GM19239 (cell line): ENCODE measurements around the gene PDIA4.
A peak's percentile ranks its signal among the peaks of the same experiment; 100 is the strongest.
"Not testable (repeated sequence)": the region's sequence is repeated elsewhere in the genome, so short reads cannot be mapped to it uniquely, and the experiment has no call there.

ENCODE experiments used
- DNase-seq: peaks from one replicate; pipeline ENCODE4 v3.0.0; 2011; ENCODE audit warnings: low spot score; ENCODE audit not compliant: insufficient read length
- FAIRE-seq: peaks from 2 replicates; lab custom pipeline; 2011; peaks lifted over from hg19 to GRCh38; lab: Jason Lieb, UNC

PDIA4 gene

DNA sequence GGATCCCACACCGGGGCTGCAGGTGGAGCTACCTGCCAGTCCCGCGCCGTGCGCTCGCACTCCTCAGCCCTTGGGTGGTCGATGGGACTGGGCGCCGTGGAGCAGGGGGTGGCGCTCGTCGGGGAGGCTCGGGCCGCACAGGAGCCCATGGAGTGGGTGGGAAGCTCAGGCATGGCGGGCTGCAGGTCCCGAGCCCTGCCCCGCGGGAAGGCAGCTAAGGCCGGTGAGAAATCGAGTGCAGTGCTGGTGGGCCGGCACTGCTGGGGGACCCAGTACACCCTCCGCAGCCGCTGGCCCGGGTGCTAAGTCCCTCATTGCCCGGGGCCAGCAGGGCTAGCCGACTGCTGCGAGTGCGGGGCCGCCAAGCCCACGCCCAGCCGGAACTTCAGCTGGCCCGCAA is 10.3 kb upstream of the PDIA4 start:
- not testable (repeated sequence) for DNase-seq, FAIRE-seq

DNA sequence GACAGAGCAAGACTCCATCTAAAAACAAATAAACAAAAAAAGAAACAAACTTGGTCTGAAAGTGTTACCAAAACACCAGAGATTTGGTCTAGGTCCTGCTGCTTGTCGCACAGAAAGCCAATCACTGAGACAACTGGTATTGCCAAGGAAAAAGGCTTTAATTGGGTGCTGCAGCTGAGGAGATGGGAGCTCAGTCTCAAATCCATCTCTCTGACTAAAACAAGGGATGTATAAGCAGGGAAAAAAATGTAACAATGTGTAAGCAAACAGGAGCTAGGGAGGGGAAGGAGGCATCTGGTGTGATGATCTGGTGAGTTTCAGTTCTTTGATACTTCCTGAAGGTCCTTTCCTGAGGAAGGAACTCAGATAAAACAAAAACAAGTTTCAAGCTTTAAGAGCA is 8.4 kb upstream of the PDIA4 start:
- no peak for FAIRE-seq

DNA sequence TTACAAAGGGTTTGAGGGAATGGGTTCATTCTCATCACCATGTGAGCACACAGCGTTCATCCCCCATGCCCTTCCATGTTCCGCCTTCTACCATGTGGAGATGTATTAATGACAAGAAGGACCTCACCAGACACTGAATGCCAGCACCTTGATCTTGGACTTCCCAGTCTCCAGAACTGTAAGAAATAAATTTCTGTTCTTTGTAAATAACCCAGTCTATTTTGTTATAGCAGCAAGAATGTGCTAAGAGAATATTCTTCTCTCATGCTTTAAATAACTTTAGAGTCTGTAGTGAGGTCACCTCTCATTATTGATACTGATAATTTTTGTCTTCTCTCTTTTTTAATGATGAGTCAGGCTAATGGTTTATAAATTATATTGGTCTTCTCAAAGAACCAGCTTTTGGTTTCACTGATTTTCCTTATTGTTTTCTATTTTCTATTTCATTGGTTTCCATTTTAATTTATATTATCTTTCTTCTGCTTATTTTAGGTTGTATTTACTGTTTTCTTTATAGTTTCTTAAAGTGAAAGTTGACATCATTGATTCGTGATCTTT is 3.1 kb upstream of the PDIA4 start:
- FAIRE-seq, result no peak
- no peak for DNase-seq

More for the DNA sequence above, 8.4 kb upstream of the PDIA4 start:
- DNase-seq, result no peak

DNA sequence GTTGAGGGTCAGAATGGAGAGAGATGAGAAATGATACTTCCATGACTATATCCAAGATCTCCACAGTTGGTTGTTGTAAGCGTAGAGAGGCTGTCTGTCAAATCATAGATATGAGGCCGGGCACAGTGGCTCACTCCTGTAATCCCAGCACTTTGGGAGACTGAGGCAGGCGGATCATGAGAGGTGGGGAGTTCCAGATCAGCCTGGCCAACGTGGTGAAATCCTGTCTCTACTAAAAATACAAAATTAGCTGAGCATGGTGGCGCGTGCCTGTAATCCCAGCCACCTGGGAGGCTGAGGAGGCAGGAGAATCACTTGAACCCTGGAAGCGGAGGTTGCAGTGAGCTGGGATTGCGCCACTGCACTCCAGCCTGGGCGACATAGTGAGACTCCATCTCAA is 2.1 kb upstream of the PDIA4 start:
- not testable (repeated sequence) for FAIRE-seq, DNase-seq

DNA sequence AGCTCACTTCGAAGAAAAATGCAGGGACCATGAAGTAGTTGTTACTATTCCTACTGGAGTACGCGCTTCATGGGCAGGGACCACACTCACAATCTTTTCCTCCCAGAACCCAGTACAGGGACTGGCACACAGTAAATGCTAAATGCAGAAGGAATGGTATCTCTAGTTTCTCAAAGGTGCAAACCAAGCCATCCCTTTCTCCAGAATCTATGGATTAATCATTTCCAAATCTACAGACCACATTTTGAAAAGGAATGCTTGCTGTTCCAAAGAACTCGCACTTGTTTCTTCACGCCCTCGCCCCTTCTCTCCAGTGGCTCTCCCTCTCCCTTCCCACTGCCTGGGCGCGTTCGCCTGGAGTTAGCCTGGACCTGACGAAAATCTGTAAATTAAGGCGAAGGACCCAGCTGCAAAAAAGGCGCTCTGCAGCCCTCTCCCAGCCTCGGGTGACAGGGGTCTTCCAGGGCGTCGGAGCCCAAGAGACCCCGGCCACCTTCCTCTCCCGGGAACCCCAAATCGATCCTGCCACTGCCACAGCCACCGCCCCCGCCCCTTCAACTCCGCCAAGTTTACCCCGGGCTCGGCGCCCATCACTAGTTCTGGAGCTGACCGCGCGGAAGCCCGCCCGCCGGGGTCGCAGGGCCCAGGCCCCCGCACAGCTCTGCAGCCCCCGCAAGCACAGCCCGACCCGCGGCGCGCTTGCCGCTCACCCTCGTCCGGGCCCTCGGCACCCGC is 527 bp downstream of the PDIA4 start:
- DNase-seq (no peak), FAIRE-seq (no peak)

DNA sequence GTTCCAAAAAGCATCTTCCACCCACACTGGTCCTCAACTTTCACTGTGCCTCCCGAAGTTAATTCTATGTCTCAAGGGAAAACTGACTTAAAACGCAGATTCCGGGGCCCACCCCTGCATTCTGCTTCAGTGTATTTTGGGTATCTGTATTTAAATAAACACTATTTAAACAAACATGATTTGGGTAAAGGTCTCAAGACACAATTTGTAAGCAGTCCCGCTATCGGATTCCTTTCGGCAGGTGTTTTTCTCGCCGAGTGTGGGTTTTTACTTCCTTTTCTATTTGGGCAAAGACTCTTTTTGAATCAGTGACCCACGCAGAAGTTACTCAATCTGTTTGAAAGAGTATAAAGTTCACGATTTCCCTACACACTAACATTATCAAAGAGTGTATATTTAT is 1.2 kb downstream of the PDIA4 start:
- FAIRE-seq (no peak), DNase-seq (no peak)

DNA sequence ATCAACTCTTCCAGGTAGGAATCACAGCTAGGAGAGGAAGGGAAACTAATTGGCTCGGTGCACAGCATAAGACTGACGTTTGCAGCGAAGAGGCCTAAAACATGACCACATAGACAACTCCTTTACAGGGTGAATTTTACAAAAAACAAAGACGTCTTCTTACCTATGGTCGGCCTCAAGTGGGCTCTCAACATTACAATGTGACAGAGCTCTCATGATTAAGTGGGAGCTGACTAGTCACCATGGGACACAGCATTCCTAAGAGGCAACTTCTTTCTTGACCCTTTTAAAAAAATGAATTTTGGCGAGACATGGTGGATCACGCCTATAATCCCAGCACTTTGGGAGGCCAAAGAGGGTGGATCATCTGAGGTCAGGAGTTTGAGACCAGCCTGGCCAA is 4.6 kb downstream of the PDIA4 start:
- FAIRE-seq, result no peak
- DNase-seq, result no peak

DNA sequence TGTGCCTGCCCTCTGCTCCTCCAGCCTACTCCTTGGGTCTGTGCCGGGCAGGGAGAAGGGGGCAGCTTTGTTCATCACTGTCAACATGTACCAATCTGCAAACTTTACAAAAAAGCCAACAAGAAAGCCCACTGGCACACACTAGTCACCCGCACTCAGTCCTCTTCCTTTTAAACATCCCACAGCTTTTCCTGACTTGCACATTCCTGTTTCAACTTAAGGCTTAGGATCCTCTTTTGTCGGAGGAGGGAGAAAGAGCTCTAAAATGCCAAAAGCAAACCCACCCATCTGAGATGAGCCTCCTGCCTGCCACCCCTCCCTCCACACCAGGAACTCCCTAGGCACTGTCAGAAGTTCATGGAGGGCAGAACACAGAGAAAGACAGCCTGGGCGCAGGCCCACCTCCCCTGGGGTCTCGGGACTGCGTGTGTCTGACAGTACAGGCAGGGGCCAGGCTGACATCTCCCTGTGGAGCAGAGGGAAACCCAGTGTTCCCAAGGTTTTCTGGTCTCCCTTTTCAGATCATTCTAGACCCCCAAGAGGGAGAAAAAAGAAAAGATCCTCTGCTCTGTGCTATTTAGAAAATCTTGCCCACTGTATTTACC is 5.4 kb downstream of the PDIA4 start:
- DNase-seq (no peak), FAIRE-seq (no peak)

DNA sequence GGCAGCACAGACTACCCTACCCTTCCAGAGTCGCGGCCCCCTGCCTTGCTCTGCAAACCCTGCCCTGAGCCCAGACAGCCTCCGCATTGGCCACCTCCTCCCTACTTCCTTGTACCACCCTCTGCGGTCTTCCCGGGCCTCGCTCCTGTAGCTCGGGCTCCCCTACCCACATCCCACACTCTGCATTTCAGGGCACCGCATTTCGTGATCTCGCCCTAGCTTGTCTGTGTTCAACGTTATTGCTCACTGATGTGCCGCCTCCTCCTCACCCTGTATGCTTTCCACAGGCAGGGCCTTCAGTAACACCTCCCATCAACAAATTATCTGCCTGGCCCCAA is 6.6 kb downstream of the PDIA4 start:
- DNase-seq (no peak), FAIRE-seq (no peak)

DNA sequence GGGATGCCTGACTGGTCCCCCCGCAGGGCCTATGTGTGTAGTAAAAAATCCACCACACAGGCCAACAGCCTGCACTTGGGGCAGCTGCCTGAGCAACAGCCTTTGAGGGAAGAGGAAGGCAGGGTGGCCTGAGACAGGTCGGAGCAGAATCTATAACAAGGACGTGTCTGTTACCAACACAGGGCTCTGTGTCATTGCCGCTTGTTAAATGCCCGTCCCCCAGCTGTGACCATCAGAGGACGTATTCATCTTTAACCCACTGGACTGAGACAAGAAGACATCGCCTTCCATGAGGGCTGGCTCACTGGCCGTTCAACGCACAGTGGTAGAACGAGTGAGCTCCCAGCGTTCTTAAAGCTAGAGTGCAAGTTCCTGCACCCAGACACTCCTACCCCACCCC is 7.8 kb downstream of the PDIA4 start:
- no peak for DNase-seq
- FAIRE-seq, result no peak

DNA sequence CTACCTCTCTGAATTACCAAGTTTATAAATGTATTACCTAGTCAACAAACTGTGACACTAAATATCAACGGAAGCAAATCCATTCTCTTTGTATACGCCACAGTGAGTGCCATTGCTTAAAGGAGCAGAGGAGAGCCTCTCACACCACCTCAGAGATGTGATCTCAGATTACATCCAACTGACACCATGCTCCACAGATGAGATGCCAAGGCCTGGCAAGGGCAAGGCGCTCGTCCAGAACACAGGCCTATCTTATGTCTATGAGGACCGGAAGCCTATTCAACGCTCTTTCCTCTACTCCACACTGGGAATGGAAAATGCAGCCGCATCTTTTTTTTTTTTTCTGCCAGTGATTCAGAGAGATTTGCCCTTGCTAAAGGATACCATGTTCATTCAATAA is 11.4 kb downstream of the PDIA4 start:
- DNase-seq (no peak), FAIRE-seq (no peak)

DNA sequence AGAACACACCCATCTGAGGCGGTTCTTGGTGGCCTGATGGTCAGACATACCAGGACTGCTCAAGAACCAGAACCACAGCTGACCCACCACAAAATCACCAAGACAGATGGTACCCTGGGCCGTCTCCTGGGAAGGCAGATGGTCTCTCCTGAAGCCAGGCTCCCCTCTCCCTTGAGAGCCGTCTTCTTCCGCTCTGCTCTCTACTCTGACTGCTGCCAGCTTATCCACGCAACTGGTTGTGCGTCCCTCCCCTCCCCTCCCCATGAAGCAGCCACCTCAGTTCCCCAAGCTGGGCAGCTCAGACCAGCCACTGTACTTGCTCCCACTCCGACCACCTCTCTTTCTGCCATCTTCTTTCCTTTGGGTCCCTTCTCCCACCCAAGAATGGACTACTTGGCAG is 14.0 kb downstream of the PDIA4 start:
- FAIRE-seq, result no peak
- DNase-seq, result no peak

DNA sequence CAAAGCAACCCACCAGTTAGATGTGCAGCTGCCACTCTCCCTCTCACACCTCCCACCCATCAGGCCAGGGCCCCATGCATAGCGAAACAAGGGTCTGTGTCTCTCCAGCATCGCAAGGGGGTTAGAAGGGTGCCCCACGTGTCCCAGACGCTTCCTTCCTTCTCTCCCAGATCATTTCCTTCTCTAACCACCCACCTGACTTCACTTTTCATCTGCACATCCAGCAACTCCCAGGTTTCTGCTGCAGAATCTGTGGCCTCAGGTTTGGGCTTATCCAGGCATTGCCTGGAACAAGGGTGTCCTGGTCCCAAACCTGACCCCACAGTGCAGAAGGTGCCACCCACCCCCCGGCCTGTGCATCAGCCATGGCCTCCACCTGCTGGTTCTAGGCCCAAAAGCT is 14.4 kb downstream of the PDIA4 start:
- FAIRE-seq, result no peak
- DNase-seq, result no peak

DNA sequence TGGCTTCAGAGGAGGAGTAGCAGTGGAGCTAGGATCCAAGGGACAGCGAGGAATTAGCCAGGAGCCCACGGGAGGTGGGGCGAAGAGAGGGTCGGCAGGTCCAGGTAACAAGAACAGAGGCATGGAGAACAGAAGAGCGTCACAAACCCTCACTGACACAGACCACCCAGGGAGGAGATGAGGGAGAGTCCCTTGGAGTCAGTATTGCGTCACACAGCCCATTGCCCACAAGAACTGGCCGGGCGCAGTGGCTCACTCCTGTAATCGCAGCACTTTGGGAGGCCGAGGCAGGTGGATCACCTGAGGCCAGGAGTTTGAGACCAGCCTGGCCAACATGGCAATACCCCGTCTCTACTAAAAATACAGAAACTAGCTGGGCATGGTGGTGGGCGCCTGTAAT is 15.6 kb downstream of the PDIA4 start:
- not testable (repeated sequence) for DNase-seq, FAIRE-seq

DNA sequence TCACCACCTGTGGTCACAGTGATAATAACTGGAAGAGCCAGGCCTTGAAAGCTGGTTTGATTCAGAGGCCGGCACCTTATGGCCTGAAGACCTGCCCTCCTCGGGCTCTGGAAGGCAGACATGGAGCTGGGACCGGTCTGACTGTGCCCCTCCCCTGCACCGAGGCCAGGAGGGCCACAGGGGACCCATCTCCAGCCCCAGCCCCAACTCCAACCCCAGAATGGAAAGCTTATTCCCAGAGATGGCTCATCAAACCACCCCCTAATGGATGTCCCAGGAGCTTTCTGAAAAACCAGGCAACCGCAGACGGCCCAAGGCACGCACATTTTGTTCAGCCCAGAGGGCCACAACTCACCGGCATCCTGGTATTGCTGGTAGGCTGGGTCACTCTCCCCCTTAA is 16.8 kb downstream of the PDIA4 start:
- no peak for FAIRE-seq
- no peak for DNase-seq

DNA sequence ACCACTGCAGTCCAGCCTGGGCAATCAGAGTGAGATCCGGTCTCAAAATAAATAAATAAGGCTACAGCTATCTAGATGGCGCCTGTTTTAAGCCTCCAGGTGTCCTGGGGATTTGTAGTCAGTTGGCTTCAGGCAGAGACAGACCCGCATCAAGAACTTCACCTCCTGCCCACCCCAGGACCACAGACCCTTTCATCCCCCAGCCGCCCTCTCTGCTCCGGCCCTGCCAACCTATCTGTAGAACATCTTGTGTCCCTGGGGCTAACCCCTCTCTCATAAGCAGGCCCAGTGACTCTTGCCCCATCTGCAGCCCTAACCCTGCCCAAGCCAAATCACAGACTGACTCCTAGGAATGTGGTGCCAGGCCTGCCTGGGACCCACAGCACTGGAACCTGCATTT is 17.9 kb downstream of the PDIA4 start:
- FAIRE-seq, result no peak
- DNase-seq, result no peak

DNA sequence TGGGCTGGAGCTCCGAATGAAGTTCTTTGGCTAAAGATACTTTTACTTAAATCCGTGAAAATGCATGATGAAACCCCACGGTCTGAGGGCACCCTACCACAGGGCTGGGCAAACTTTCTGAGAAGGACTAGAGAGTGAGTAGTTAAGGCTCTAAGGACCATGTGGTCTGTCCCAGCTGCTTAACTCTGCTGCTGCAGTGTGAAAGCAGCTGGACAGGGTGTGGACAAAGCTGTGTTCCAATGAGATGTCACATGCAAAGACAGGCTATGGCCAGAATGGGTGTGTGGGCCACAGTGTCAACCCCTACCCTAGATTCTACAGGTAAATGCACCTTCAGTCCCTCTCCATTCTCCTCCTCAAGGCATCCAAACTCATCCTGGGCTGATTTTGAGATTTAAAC is 18.8 kb downstream of the PDIA4 start:
- DNase-seq, result no peak
- FAIRE-seq, result no peak

DNA sequence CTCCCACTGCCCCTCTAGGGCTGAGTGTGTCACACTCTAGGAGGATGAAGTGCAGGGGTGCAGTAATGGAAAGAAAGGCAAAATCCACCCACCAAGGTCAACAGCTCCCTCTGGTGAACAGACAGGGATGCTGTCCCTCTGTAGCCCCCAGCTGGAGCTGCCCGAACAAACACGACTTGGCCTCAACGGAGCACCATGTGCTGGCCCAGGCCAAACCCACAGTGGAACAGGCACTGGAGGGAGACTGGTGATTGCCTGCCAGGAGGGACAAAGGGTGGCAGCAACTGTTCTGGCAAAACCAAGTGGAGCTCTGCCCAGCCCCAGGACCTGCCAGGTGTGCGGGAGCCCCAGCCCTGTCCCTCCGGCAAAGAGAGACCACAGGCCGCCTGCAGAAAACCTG is 20.7 kb downstream of the PDIA4 start:
- no peak for DNase-seq
- FAIRE-seq, result no peak

DNA sequence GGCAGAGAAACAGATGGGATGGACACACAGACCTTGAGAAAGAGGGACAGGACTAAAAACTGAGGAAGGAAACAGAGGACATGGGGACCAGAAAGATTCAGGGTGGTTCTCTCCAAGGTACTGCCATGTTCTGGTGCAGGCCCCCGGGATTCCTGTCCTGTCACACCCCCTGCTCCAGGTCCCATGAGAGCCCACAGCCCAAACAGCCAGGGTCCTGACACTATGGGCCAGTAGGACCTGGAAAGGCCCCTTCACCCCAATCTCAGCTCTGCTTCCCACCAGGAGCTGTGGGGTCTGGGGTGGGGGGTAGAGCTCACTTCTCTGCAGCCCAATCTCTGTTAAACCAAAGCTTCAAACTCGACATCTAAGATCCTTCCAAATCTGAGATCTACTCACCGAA is 21.2 kb downstream of the PDIA4 start:
- FAIRE-seq (no peak), DNase-seq (no peak)

DNA sequence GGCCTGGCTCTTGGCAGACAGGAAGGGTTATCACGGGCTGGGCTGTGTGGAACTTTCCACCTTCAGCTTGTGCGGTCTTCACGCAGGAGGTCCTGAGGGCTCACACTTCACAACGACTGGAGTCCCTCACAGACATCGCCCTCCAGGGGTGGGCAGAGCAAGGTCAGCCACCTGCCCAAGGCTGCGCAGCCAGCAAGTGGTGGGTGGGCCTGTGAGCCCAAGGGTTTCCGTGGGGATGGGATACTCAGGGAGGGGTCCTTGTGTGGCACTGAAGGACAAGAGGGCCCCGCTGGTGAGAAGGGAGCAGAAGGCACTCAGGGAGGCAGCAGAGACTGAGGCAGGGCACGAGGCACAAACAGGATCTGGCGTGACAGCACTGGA is 22.0 kb downstream of the PDIA4 start:
- DNase-seq (no peak), FAIRE-seq (no peak)

DNA sequence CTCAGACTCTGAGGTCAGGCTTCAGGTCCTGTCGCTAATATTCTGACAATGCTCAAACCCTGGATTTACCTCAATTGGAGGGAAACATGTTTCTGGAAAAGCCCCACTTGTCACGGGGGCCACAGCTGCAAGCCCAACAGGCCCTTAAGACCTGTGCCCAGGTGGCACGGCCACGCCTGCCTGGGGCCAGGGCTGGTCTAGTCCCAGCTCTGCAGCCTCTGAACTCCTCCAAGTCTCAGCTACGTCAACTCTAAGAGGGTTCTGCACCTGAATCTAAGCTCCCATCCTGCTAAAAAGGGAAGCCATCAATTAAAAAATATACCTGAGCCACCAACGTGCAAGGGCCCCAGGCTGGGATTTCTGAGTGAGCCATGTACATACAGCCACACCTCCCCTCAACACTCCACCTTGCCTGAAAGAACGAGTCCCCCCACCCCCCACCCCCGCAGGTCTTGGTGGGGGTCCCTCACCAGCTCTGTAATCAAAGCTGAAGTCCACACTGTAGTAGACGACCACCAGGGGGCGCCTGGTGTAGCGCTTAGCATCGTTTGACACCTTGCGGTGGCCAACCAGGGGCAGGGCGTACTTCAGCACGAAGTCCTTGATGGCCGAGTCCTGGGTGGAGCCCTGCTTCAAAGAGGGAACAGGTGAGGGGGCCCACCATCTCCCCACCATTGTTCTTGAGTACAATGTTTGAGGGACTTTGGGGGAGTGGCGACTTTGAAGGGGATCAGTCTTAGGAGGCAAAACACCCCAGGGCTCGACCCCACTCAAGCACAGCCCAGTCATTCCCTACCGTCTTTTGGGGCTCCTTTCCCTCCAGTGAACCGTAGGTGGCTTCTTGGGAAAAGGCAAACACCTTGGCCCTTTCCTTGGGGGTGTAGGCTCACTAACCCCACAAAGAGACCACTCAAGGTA is 22.6 kb downstream of the PDIA4 start:
- peak; percentile 68 for DNase-seq
- no peak for FAIRE-seq
